ENCODE results near the gene KLF14.
"Not testable (repeated sequence)": the region's sequence is repeated elsewhere in the genome, so short reads cannot be mapped to it uniquely, and the experiment has no call there.

Gene KLF14

GRCh38 chr7:130692396-130692795 is 41.6 kb downstream of the KLF14 start:
- H3K27ac ChIP-seq (ENCODE audit: extremely low read depth, low read depth, low read length); POLR2A ChIA-PET; H3K4me3 ChIP-seq (ENCODE audit: low read depth, low read length); H3K9me3 ChIP-seq (ENCODE audit: control insufficient read depth, insufficient read depth, low read depth, low read length); H3K36me3 ChIP-seq (ENCODE audit: control insufficient read depth in 2 of 2, insufficient read depth in 1 of 2, low read length in 2 of 2); H3K4me1 ChIP-seq (ENCODE audit: control insufficient read depth, insufficient read depth, low read length): not testable (repeated sequence)
- TF ChIP-seq ZNF280D (tag by site-specific recombination; IDR thresholded peaks at IDR 0.05) (0 out of 2 replicates have a peak, but pooled peaks have one; percentile 58), ZNF146 (tag by site-specific recombination; IDR thresholded peaks at IDR 0.05) (peak; percentile 93)
- CTCF ChIA-PET = interaction anchor here (0.7 kb wide), 1 partner anchor 612 kb away, joined by 3 read pairs; no protein-coding TSS in a partner anchor

GRCh38 chr7:130689683-130690082 is 44.3 kb downstream of the KLF14 start:
- CTCF ChIA-PET = no interaction called here
- Histone ChIP-seq H3K4me3 (ENCODE audit: low read depth, low read length) (no peak overlapping the region), H3K4me1 (ENCODE audit: control insufficient read depth, insufficient read depth, low read length) (no peaks in the 10 kb centered on the region), H3K9me3 (ENCODE audit: control insufficient read depth, insufficient read depth, low read depth, low read length) (no peaks in the 10 kb centered on the region), H3K36me3 (ENCODE audit: control insufficient read depth in 2 of 2, insufficient read depth in 1 of 2, low read length in 2 of 2) (no peaks in the 10 kb centered on the region), H3K27ac (ENCODE audit: extremely low read depth, low read depth, low read length) (no peak overlapping the region)
- TF ChIP-seq ZNF449 (tag by site-specific recombination; IDR thresholded peaks at IDR 0.05) (no peak), SETDB1 (IDR thresholded peaks at IDR 0.05; ENCODE audit: insufficient read length, low read length) (peak; percentile 19)
- POLR2A ChIA-PET = no interaction called here

- TF ChIP-seq ZNF629 (tag by site-specific recombination; IDR thresholded peaks at IDR 0.05) = no peak
- no peak for TF ChIP-seq SETDB1 (IDR thresholded peaks at IDR 0.05; ENCODE audit: insufficient read length, low read length)
- no peak for TF ChIP-seq ZNF585B (tag by site-specific recombination; IDR thresholded peaks at IDR 0.05)
- TF ChIP-seq ZNF423 (tag by site-specific recombination; IDR thresholded peaks at IDR 0.05) = no peak
- no peak for TF ChIP-seq ZNF138 (tag by site-specific recombination; IDR thresholded peaks at IDR 0.05; ENCODE audit: borderline replicate concordance)
- TF ChIP-seq PRDM4 (tag by site-specific recombination; IDR thresholded peaks at IDR 0.05) = no peak
- no peak for TF ChIP-seq ZNF521 (tag by site-specific recombination; IDR thresholded peaks at IDR 0.05)
- no peak for TF ChIP-seq BCL11A (tag by site-specific recombination; IDR thresholded peaks at IDR 0.05; ENCODE audit: low read depth)
- no peak for TF ChIP-seq ZBTB48 (tag by site-specific recombination; IDR thresholded peaks at IDR 0.05)
- no peak for TF ChIP-seq BCL6B (tag by site-specific recombination; IDR thresholded peaks at IDR 0.05)
- Histone ChIP-seq H3K4me1 (ENCODE audit: control insufficient read depth, insufficient read depth, low read length) (no peaks in the 10 kb centered on the region), H3K36me3 (ENCODE audit: control insufficient read depth in 2 of 2, insufficient read depth in 1 of 2, low read length in 2 of 2) (no peaks in the 10 kb centered on the region), H3K9me3 (ENCODE audit: control insufficient read depth, insufficient read depth, low read depth, low read length) (no peaks in the 10 kb centered on the region), H3K4me3 (ENCODE audit: low read depth, low read length) (no peak overlapping the region), H3K27ac (ENCODE audit: extremely low read depth, low read depth, low read length) (no peak overlapping the region)
- POLR2A ChIA-PET = no interaction called here
- CTCF ChIA-PET = no interaction called here
These were observed 51.0 kb downstream of the KLF14 start for GRCh38 chr7:130683026-130683425.
